Medulla oblongata (tissue), 1 donor: Measurements from ENCODE around the gene ZNF511.
A peak's percentile ranks its signal among the peaks of the same experiment; 100 is the strongest.

Experiments
- DNase-seq: peaks from one replicate; pipeline ENCODE4 v3.0.0-alpha.2; 2015; ENCODE audit errors: extremely low spot score

ZNF511 gene

DNA sequence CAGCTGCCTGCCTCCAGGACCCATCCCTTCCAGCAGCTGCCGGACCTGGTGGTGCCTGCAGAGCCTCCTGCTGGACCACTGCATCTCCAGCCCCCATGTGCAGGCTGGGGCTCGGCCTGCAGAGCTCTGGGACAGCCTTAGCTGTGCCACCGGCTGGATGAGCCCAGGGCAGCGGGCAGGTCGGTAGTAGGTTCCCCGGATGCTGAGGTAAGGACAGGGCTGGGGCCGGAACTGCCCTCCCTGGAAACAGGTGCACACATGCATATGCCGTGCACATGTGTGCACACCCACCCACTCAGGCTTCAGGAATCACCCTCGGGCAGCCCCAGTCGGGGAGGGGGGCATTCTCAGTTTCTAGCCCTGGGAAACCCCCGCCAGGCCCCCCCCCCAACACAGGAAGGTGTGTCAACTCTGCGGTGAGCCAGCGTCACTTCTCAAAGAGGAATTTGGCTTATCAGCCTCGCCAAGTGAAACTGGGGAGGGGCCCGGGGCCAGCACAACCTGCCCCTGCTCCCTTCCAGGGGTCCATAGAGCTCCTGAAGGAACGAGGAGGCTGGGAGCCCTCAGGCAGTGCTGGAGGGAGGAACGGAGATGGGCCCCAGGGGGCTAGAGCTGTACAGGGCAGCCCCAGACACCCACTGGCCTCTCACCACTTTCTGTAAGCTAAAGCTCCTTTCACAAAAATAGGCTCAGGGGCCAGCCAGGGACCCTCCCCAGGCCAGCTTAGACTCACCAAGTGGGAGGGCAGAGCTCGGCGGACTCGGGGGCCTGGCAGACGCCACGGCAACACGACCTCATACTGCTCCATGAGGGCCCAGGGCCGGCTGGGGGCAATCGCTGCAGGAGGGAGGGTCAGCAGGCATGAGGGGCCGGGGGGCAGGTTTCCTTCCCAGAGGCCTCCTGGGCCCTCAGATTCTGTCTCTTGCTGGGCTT lies 33.7 kb upstream of the ZNF511 start:
- no peak for DNase-seq

- no peak for DNase-seq
Measured at GRCh38 chr10:133275684-133276092, 33.0 kb upstream of the ZNF511 start.

GRCh38 chr10:133276100-133276434 lies 32.6 kb upstream of the ZNF511 start:
- no peak for DNase-seq

DNA sequence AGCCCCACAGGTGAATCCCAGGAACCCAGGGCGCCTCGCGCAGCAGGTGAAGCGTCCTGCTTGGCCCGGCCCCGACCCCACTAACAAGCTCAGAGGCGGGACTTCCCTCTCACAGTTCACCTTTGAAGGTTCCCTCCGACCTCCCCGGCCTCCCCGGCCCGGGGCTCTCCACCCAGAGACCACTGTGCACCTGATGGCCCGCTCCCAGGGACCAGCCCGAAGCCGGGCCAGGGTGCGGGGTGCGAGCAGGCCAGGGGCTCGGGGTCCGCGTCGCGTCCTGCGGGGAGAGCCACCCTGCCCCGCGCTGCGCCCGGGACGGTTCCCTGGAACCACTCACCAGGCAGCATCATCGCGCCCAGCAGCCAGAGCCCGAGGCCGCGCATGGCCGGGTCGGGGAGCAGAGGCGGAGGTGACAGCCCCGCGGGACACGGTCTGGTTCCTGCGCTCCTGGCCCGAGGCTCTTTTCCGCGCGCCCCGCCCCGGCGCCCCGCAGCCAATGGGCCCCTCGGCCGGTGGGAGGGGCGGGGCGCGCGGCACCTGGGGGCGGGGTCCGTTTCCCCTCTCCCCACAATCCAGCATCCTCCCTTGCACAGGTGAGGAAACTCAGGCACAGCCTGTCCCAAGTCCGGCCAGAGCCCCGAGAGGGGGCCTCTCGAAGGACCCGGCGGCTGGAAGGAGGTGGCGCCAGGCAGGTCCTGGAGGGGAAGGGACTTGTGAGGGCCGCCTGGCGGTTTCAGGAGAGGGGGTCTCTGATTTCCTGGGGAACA lies 32.1 kb upstream of the ZNF511 start, which contains the start of gene ADAM8:
TSS of gene ADAM8 (minus strand) at position 434 of the 767 bp plus-strand sequence. CDS start at position 383, 51 bp downstream.
- no peak for DNase-seq

GRCh38 chr10:133277277-133277992 lies 31.3 kb upstream of the ZNF511 start:
- DNase-seq = no peak

DNA sequence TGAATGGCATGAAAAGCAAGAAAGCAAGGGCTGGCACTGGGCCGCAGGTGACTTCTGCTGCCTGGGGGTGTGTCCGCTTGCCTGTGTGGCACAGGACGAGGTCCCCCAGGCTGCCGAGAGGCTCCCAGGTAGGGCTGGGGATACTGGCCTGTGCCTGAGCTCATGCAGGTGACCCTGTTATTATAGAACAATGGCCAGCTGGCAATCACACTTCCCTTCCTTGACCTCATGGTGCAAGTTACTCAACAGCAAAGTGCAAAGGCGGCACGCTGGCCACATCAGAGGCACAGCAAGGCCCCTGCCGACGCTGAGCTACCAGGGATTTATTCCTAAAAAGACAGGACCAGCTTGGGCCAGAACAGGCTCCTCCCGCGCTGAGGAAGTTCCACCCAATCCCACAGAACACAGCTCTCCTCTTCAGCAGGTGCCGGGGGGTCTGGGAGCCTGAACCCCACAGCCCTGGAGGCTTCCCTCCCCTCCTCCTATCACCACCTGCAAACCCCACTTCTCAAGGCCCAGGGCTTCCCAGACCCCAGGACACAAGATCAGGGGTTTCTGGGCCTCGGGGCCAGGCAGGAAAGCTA lies 30.6 kb upstream of the ZNF511 start:
- DNase-seq = no peak

DNA sequence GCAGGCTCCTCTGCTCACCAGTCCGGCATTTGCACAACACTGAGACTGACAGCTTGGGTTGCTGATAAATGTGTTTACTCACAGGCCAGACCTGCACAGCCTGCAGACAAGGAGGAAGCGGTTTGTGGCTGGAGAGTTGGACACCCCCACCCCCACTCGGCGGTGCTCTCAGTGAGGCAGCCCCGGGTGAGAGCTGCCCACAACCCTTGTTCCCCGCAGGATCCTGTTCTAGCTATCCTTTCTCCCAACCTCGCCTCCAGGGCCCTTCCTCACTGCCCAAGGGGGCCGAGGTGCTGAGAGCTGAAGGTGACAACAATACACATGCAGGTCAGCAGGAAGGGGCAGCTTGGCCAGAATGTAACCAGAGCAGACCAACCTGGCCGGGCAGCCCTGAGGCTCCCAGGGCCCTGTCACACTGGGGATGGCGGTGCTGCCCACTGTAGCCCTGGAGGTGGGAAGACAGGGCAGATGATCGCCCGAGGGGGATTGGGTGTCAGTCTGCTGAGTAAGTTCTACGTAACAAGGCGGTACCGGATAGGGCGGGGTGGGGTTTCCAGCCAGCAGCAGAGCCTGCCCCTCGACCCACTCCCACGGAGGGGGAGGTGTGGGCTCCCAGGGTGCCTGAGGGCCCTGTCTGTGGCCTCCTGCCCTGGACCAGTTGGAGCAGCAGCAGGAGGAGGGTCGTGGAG lies 30.0 kb upstream of the ZNF511 start:
- peak; percentile 41 for DNase-seq

GRCh38 chr10:133279326-133280226 lies 29.1 kb upstream of the ZNF511 start:
- no peak for DNase-seq

GRCh38 chr10:133280391-133281059 lies 28.2 kb upstream of the ZNF511 start:
- no peak for DNase-seq

GRCh38 chr10:133281084-133281483 lies 27.6 kb upstream of the ZNF511 start:
- DNase-seq = no peak

DNA sequence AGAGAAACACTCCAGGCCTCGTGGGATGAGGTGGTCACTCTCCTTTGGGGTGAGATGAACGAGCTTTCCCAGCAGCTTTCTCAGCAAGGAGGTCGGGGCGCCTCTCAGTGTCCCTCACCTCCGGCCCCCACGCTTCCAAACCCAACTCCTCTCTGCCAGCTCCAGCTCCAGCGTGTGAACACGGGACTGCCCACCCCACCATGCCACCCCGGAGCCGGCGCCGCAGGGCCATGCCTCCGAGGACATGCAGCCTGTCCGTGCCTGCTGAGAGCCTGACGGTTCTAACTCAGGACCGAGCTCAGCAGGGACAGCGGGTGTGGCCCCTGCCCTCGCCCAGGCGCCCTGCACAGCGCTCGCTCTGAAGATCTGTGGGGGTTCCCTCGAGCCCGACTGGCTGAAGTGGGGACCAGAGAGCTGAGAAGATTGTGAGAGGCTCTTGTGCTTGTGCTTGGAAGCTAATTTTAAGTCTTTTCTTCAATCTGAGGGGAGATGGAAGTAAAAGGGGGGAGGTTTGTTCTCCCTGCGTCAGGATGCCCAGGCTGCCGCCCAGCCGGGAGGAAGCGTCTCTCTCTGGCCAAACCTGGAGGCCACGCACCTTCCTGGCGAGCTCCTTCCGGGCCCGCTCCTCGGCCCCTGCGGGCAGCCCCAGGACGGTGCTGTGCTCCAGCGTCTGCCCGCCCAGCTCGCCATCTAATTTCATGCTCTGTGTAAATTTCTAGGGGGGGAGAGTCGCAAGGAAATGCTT lies 26.9 kb upstream of the ZNF511 start:
- DNase-seq = no peak

DNA sequence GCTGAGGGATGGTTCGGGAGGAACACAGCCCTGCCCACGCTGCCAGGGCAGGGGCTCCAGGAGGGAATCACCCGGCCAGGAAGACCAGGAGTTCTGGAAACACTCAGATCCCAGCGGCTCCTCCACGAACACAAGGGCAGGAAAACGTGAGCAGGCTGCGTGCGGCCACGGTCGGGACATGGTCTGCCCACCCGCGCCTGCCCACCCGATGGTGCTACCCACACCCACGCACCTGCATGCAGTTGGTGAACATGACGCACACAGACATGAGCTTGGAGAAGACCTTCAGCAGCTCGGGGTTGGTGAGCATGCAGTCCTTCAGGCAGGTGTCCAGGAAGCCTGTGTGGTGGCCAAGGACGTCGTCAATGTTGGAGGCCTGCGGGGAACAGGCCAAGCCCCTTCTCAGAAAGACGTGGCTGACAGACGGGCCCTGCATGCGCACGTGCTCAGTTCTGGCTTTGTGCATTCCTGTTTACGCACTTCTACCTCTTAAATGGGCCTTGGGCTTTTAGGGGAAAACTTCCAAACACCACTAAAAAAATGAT lies 25.8 kb upstream of the ZNF511 start:
- DNase-seq = no peak

DNA sequence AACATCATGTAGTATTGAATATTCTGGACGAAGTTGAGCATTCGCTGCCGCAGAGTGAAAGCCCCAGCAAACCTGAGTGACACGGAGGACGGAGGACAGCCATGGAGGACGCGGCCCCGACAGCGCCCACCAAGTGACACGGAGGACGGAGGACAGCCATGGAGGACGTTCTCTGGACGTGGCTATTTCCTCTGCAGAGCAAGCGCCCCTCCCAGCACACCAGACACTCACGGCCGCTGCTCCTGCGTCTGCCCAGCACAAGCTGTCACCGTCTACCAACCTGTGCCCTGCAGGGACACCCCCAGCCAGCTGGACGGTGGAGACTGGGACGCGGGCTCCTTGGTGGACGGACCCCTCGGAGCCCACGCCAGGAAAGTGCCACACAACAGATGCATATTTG lies 24.8 kb upstream of the ZNF511 start:
- no peak for DNase-seq

GRCh38 chr10:133285217-133285616 lies 23.5 kb upstream of the ZNF511 start:
- no peak for DNase-seq

DNA sequence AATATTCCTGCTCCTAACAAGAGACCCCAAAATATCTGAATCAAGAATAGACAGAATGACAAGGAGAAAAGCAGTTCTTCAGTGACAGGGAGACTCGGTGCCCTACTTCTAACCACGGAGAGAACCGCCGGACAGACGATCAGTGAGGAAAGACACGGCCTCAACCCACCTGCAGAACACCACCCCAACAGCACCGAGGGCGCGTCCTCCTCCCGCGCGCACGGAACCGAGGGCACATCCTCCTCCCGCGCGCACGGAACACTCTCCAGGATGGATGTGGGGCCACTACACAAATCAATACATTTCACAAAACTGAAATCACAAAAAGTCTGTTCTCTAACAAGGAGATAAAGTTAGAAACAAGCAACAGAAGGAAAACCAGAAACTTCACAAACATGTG lies 22.3 kb upstream of the ZNF511 start:
- no peak for DNase-seq

GRCh38 chr10:133287832-133288500 lies 20.7 kb upstream of the ZNF511 start:
- no peak for DNase-seq

GRCh38 chr10:133289761-133290160 lies 19.0 kb upstream of the ZNF511 start:
- DNase-seq = no peak
